ENCODE data around the gene U2AF2.

Gene U2AF2

DNA sequence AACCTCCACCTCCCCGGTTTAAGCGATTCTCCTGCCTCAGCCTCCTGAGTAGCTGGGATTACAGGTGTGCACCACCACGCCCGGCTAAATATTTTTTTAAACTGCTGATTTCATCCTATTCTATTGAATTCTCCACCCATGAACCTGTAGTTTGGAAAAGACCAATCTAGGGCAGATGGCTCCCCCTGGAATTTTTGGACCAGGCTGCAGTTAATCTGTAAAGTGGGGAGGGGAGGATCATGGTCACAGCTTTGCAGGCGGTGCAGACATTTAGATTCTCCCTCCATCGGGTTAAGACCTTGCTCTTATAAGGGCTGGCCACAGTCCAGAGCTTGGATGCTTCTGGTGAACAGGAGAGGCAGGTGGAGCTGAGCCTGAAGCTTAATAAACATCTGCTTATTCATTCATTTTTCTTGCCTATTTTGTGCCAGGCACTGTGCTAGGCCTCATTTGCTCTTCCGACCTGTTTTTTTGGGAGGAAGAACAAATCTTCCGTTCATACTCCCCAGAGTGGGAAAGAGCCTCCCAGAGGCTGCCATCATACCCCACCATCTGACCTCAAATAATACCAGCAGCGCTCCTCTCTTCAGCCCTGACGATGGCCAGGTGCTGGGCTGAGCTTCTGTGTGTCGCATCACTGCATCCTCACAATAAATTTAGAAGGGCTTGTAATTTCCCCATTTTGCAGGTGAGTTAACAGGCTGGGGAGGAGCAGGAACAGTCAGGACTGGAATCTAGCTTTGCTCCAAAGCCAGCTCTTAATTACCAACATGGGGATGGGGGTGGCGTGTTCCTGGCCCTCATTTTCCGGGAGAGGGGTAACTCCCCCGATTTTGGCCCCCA is 7.7 kb upstream of the U2AF2 start:
- TF ChIP-seq, protein P1, sequence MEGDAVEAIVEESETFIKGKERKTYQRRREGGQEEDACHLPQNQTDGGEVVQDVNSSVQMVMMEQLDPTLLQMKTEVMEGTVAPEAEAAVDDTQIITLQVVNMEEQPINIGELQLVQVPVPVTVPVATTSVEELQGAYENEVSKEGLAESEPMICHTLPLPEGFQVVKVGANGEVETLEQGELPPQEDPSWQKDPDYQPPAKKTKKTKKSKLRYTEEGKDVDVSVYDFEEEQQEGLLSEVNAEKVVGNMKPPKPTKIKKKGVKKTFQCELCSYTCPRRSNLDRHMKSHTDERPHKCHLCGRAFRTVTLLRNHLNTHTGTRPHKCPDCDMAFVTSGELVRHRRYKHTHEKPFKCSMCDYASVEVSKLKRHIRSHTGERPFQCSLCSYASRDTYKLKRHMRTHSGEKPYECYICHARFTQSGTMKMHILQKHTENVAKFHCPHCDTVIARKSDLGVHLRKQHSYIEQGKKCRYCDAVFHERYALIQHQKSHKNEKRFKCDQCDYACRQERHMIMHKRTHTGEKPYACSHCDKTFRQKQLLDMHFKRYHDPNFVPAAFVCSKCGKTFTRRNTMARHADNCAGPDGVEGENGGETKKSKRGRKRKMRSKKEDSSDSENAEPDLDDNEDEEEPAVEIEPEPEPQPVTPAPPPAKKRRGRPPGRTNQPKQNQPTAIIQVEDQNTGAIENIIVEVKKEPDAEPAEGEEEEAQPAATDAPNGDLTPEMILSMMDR (IDR thresholded peaks at IDR 0.05) = no peak

DNA sequence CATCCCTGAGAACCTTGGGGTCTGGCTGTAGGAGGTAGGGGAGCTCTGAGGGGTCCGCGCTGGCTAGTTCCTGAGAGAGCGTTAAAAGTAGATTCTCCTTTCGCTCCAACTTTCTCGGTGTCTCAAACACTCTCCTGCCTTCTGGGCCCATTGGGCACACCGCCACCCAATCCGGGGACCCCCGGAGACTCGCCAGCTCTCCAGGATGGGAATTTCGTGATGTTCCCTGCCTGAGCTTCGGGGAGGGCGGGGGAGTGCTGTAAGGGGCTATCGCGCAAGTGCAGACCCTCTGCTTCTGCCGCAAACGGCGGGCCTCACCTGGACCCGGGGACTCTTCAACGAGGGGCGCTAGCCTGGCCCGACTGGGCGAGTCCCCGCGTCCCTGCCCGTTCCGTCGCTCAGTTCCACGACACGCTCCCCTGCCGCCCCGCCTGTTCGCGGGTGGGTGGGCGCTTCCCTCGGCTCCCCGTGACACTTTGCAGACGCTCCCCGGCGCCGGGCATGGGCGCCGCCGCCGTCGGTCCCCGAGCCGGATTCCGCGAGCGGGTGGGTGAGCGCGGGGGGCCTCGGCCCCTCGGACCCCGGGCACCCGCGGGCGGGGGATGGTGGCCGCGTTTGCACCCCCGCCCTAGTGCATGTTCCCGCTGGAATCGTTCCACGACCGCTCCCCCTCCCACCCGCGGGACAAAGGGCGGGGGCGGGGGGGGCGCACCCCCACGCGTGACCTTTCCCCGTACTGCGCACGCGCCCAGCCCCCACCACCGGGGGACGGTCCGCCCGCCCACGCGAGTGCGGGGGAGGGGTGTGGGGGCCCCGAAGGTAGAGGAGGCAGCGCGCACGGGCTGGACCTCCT is 6.9 kb upstream of the U2AF2 start, which contains the start of gene CCDC106:
CCDC106 (plus strand) TSS at position 481 of the 853 bp plus-strand sequence. CDS start 835 bp downstream, outside the sequence.
- TF ChIP-seq, protein P1 (IDR thresholded peaks at IDR 0.05) = no peak

DNA sequence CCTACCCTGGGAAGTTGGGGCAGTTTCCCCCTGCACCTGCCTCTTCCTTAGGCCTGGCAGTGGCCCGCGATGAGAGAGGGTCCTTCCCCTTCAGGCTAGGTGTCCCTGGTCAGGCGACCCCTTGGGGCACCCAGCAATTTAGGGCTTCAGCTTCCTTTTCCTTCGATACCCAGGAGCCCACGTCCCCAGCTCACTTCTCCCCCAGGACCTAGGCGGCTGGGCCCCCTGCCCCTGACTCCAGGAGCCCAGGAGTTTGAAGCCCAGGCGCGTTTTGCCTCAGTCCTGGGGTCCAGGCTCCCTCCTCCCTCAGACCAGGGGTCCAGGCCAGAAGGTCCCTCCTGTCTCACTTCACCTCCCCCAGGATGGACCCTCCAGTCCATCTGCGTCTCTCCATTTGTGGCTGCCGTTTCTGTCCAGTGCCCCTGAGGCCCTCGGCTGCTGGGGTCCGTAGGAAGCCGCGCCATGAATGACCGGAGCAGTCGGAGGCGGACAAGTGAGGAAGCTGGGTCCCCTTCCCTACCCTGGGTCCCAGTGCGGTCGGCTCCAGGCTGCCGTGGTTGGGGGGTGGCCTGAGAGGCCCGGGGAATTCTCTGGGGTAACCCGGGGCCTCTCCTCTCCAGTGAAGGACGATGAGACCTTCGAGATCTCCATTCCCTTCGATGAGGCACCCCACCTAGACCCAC is 6.1 kb upstream of the U2AF2 start:
- TF ChIP-seq, protein P1 (IDR thresholded peaks at IDR 0.05) = no peak

DNA sequence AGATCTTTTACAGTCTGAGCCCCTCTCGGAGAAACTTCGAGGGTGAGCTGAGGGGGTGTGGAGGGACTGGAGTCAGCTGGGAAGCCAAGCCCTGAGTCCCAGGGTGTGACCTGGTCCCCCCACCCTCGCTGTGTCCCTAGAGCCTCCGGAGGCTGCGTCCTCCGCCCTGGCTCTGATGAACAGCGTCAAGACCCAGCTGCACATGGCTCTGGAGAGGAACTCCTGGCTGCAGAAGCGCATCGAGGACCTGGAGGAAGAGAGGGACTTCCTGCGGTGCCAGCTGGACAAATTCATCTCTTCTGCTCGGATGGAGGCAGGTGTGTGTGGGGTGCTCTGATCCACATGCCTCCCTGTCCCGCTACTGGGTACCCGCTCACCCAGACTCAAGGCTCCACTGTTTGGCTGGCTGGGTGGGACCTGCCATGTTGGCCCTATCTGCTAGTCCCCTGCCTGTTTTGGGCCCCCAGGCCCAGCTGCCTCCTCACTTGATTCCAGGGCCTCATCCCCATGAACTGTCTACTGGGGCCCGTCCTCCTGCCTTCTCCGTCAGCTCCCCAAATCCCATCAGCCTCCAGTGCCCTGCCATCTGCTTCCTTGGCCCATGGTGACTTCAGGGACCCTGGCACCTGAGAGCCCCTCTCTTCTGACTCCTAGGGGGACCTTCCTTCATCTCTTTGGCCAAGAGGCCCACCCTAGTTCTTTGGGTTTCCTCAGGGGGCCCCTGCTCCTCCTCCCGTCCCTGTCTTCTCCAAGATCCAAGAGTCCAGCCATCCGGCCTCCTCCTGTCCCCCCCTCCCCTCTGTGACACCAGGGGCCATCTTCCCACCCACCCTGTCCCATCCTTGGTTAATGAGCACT is 5.3 kb upstream of the U2AF2 start:
- TF ChIP-seq, protein P1 (IDR thresholded peaks at IDR 0.05) = no peak

DNA sequence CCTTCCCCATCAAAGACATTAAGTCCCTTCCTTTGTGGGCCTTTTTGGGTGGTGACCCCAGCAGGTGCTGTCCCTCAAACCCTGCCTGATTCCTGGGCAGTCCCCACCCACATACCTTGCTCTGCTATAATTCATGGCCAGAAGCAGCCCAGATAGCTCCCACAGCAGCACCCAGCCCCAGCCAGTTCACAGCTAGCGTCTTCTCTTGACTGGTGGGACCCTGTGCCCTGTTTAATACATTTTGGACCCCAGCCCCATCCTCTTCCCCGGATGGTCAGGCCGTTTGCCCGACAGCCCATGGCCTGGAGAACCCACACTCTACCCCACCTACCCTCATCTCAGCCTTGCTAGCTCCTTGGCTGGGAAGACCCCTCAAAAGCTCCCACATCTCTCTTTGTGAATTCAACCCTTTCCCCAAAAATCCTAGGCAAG is 4.7 kb upstream of the U2AF2 start:
- TF ChIP-seq, protein P1 (IDR thresholded peaks at IDR 0.05) = no peak

DNA sequence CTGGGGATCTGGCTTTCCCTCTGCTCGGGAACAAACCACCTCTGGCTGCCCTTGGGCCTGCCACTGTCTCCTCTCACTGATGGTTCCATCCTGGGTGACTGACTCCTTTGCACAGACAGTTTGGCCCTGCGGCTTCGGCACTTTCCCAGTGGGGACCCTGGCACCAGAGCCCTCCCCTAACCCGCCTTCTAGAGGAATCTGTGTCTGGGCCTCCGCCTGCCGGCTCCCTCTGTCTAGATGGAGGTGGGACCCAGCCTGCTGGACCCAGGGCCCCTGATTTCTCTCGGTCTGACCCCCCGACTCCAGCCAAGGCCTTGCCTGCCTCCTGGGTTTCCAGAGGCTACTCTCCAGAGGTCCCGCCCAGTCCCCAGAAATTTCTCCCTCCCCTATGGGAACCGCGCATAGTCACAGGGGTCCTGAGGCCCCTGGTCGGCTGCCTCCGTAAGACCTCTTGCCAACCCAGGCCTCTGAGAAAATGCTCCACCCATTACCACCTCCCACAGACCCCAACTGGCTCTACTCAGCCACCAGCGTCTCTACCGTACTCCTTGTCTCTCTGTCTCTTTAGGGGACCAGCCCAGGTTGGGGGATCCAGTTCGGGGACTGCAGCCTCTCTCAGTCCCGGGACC is 4.1 kb upstream of the U2AF2 start:
- TF ChIP-seq, protein P1 (IDR thresholded peaks at IDR 0.05) = no peak
